Kidney (tissue), 14 donors: Measurements from ENCODE around the gene PHF23. TPM values are rescaled to one million over a fixed set of nuclear protein-coding genes. Genes with fewer than 3 reads are reported as not detected.

ENCODE experiments used
- DNase-seq, 5 donors: peaks; one replicate each; pipeline ENCODE4 v3.0.0-alpha.2; 2013 to 2020
- FAIRE-seq: peaks from 2 replicates; lab custom pipeline; 2012; peaks lifted over from hg19 to GRCh38; lab: Jason Lieb, UNC
- H3K27ac ChIP-seq, 2 donors: one replicate each; pipeline ENCODE4 v1.7.0; 2013; ENCODE audit warnings: low read depth in 2 of 2, low read length in 2 of 2, inconsistent platforms in 1 of 2
- H3K27me3 ChIP-seq: one replicate; pipeline ENCODE4 v1.7.1; 2013; ENCODE audit warnings: low read length, inconsistent platforms; ENCODE audit not compliant: control insufficient read depth, insufficient read depth
- H3K36me3 ChIP-seq, 3 donors: one replicate each; pipeline versions ENCODE4 v1.7.0 to v1.7.1; 2013; ENCODE audit warnings: low read length in 3 of 3, control low read depth in 1 of 3, inconsistent platforms in 1 of 3; ENCODE audit not compliant: insufficient read depth in 3 of 3, control insufficient read depth in 2 of 3
- H3K4me1 ChIP-seq, 3 donors: one replicate each; pipeline versions ENCODE4 v1.7.0 to v1.7.1; 2013; ENCODE audit warnings: low read length in 3 of 3, inconsistent platforms in 1 of 3, low read depth in 1 of 3; ENCODE audit not compliant: control insufficient read depth in 2 of 3, insufficient read depth in 2 of 3
- H3K4me3 ChIP-seq, 3 donors: one replicate each; pipeline versions ENCODE4 v1.7.0 to v1.8.1; 2013; ENCODE audit warnings: low read length in 3 of 3, control low read depth in 1 of 3, inconsistent platforms in 1 of 3
- H3K9ac ChIP-seq, 3 donors: one replicate each; pipeline versions ENCODE4 v1.7.0 to v1.7.1; 2013; ENCODE audit warnings: low read length in 3 of 3, control low read depth in 1 of 3, inconsistent platforms in 1 of 3
- H3K9me3 ChIP-seq, 3 donors: one replicate each; pipeline versions ENCODE4 v1.7.0 to v1.7.1; 2013; ENCODE audit warnings: low read length in 3 of 3, control low read depth in 1 of 3, inconsistent platforms in 1 of 3; ENCODE audit not compliant: control insufficient read depth in 2 of 3, insufficient read depth in 1 of 3
- CTCF ChIP-seq: IDR thresholded peaks from 3 replicates; pipeline ENCODE4 v1.5.1; 2012; ENCODE audit warnings: mild to moderate bottlenecking, moderate library complexity, borderline replicate concordance; ENCODE audit not compliant: insufficient read depth; ENCODE audit errors: extremely low read depth
- intact Hi-C: fragments of 100-400 bp; cut with DNase I; formaldehyde crosslinking; loops from one replicate; pipeline ENCODE4 v1.11.1; 2022
- polyA plus RNA-seq: library from polyadenylated mRNA; stranded (reverse); fragments of 350-450 nt; fragmentation: Illumina TruSeq; extraction: RNeasy Lipid Tissue Mini Kit (QIAGEN cat#74804); gene quantifications from one replicate; pipeline ENCODE4 v1.2.3, GENCODE V29; 2014; ENCODE audit warnings: low read depth, low replicate concordance; ENCODE audit not compliant: insufficient read depth
- total RNA-seq: library from RNA; stranded (reverse); fragmentation: NEBNext Ultra II Directional; extraction: Animal tissue kit (Norgen Biotek cat#: 25700); gene quantifications from one replicate; pipeline ENCODE4 v1.2.1, GENCODE V29; 2021
- donor health status: control.
- donor health status: control.
- donor health status: control.
- donor health status: control.
- donor health status: control.
- donor health status: DM: yes; HTN: yes; CAD: no.
- donor health status: Normal renal cell carcinoma (clear cell type).

PHF23 gene
- total and polyA plus RNA-seq, 2 donors from 2014 or later, result 28.1 to 48.5 TPM

- Histone ChIP-seq H3K4me3 (no peak overlapping the region), H3K9ac (no peak overlapping the region), H3K36me3 (peaks cover 5 to 62% (median 42%) of the 10 kb centered on the region in 3 donors), H3K4me1 (peaks cover 2 to 39% (median 21%) of the 10 kb centered on the region in 3 donors), H3K9me3 (no peaks in the 10 kb centered on the region), H3K27ac (no peak overlapping the region), H3K27me3 (no peaks in the 10 kb centered on the region)
- DNase-seq (peak in 1 of 5 donors; percentile 78), FAIRE-seq (no peak)
- intact Hi-C loops, result no loop called here
- no peak for TF ChIP-seq CTCF
These were observed 15.1 kb downstream of the PHF23 start for GRCh38 chr17:7224110-7224509.

- no peaks in the 10 kb centered on the region for H3K9me3 ChIP-seq
- H3K27ac ChIP-seq, result peak overlapping the region in 1 of 2 donors; percentile 28
- no peak for TF ChIP-seq CTCF
- no peaks in the 10 kb centered on the region for H3K27me3 ChIP-seq
- DNase-seq (no peak), FAIRE-seq (no peak)
- H3K4me1 ChIP-seq, result peaks cover 4 to 41% (median 28%) of the 10 kb centered on the region in 3 donors
- intact Hi-C loops, result no loop called here
- H3K4me3 ChIP-seq, result no peak overlapping the region
- H3K36me3 ChIP-seq, result peaks cover 5 to 55% (median 38%) of the 10 kb centered on the region in 3 donors
- H3K9ac ChIP-seq, result no peak overlapping the region
These were observed 15.9 kb downstream of the PHF23 start for GRCh38 chr17:7223375-7223774.

- H3K9ac ChIP-seq, result peak overlapping the region in 1 of 3 donors; percentile 12
- intact Hi-C loops, result no loop called here
- H3K9me3 ChIP-seq, result no peaks in the 10 kb centered on the region
- H3K27me3 ChIP-seq, result no peaks in the 10 kb centered on the region
- peaks cover 5 to 51% (median 33%) of the 10 kb centered on the region in 3 donors for H3K36me3 ChIP-seq
- no peak overlapping the region for H3K4me3 ChIP-seq
- TF ChIP-seq CTCF, result no peak
- peak overlapping the region in 1 of 2 donors; percentile 4 for H3K27ac ChIP-seq
- H3K4me1 ChIP-seq, result peaks cover 4 to 43% (median 29%) of the 10 kb centered on the region in 3 donors
- FAIRE-seq (no peak), DNase-seq (no peak)
These were observed 16.3 kb downstream of the PHF23 start for GRCh38 chr17:7222972-7223292.
